Neural progenitor cell (in vitro differentiated cells): ENCODE measurements around the gene ACACB. TPM values are rescaled to one million over a fixed set of nuclear protein-coding genes. Genes with fewer than 3 reads are reported as not detected.

Experiments
- DNase-seq: peaks from one replicate; pipeline ENCODE4 v3.0.0-alpha.2; 2016; ENCODE audit warnings: low spot score
- H2AFZ ChIP-seq: fragments of 200-600 bp; sonication (generic); replicated peaks from 2 replicates; pipeline ENCODE4 v1.6.1; 2016; ENCODE audit warnings: antibody characterized with exemption
- H3F3A ChIP-seq: fragments of 200-600 bp; sonication (generic); 2 replicates; pipeline ENCODE4 v1.6.1; 2016; ENCODE audit warnings: antibody characterized with exemption, low read depth
- H3K27ac ChIP-seq: fragments of 200-600 bp; sonication (generic); 2 replicates; pipeline ENCODE4 v1.5.1; 2016; ENCODE audit warnings: mild to moderate bottlenecking
- H3K27me3 ChIP-seq: fragments of 200-600 bp; sonication (generic); 2 replicates; pipeline ENCODE4 v1.6.1; 2016; ENCODE audit warnings: mild to moderate bottlenecking, moderate library complexity
- H3K36me3 ChIP-seq: fragments of 200-600 bp; sonication (generic); 2 replicates; pipeline ENCODE4 v1.5.1; 2016
- H3K4me1 ChIP-seq: fragments of 200-600 bp; sonication (generic); 2 replicates; pipeline ENCODE4 v1.6.1; 2016; ENCODE audit warnings: mixed run types
- H3K4me2 ChIP-seq: fragments of 200-600 bp; sonication (generic); 2 replicates; pipeline ENCODE4 v1.6.1; 2016
- H3K4me3 ChIP-seq: fragments of 200-600 bp; sonication (generic); 2 replicates; pipeline ENCODE4 v1.5.1; 2016
- H3K79me2 ChIP-seq: fragments of 200-600 bp; sonication (generic); 2 replicates; pipeline ENCODE4 v1.6.1; 2016; ENCODE audit warnings: low read depth
- H3K9ac ChIP-seq: fragments of 200-600 bp; sonication (generic); 2 replicates; pipeline ENCODE4 v1.6.1; 2016
- H3K9me3 ChIP-seq: fragments of 200-600 bp; sonication (generic); 2 replicates; pipeline ENCODE4 v1.5.1; 2016; ENCODE audit warnings: low read depth
- H4K20me1 ChIP-seq: fragments of 200-600 bp; sonication (generic); 2 replicates; pipeline ENCODE4 v1.6.1; 2016; ENCODE audit warnings: low read depth
- H3K27ac Mint-ChIP-seq: 3 replicates; pipeline ENCODE4 v1.8.0; 2021; ENCODE audit warnings: mixed read lengths
- H3K27me3 Mint-ChIP-seq: 2 replicates; pipeline ENCODE4 v1.8.0; 2022; ENCODE audit warnings: low read depth, mild to moderate bottlenecking, inconsistent platforms, moderate library complexity, mixed read lengths; ENCODE audit not compliant: insufficient read depth
- H3K36me3 Mint-ChIP-seq: 3 replicates; pipeline ENCODE4 v1.8.0; 2021; ENCODE audit warnings: mixed read lengths
- H3K4me1 Mint-ChIP-seq: 3 replicates; pipeline ENCODE4 v1.8.0; 2021; ENCODE audit warnings: mixed read lengths
- H3K4me3 Mint-ChIP-seq: 3 replicates; pipeline ENCODE4 v1.8.0; 2021; ENCODE audit warnings: mild to moderate bottlenecking, moderate library complexity, mixed read lengths
- H3K9me3 Mint-ChIP-seq: 3 replicates; pipeline ENCODE4 v1.8.0; 2020; ENCODE audit warnings: mixed read lengths
- EZH2 ChIP-seq: fragments of 200-600 bp; sonication (generic); IDR thresholded peaks from 2 replicates; pipeline ENCODE4 v1.6.1; 2017; ENCODE audit warnings: antibody characterized with exemption, mild to moderate bottlenecking, moderate library complexity
- EZH2phosphoT487 ChIP-seq: fragments of 200-600 bp; sonication (generic); IDR thresholded peaks from 2 replicates; pipeline ENCODE4 v1.6.1; 2017; ENCODE audit warnings: antibody characterized with exemption
- total RNA-seq: library from RNA; depleted of rRNA; stranded (reverse); fragments of >200 nt; gene quantifications from 2 replicates; pipeline ENCODE4 v1.2.3, GENCODE V29; 2015; ENCODE audit warnings: low replicate concordance
- TF ChIP-seq, protein P1 (sequence below): fragments of 200-600 bp; sonication (generic); IDR thresholded peaks from 2 replicates; pipeline ENCODE4 v1.5.1; 2017; ENCODE audit warnings: antibody characterized with exemption, mild to moderate bottlenecking

The ACACB gene
- total RNA-seq, 1 donor from 2014 or later: 2.4 TPM

DNA sequence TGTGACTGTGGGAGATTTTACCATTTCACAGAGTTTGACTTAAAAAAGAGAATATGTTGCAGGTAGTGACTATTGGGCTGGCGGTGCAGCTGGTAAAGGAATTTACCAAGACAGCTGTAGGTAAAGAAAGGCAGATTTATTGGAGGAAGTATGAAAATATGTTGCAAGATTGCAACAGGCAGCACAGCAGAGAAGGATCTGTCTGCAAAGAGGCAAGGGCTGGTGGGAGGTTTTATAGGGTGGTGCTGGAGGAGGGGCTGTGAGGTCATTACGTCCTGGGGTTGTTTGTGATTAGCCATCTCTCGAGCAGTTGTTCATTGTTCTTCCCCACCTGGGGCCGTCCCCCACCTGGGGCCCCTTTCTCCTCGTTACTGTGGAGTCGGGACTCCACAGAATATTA is 62.1 kb downstream of the ACACB start:
- Mint-ChIP-seq H3K36me3 (peaks cover 30% of the 10 kb centered on the region), H3K4me3 (no peak overlapping the region), H3K27me3 (no peaks in the 10 kb centered on the region), H3K9me3 (no peaks in the 10 kb centered on the region), H3K4me1 (no peaks in the 10 kb centered on the region), H3K27ac (no peak overlapping the region)
- Histone ChIP-seq H3K4me3 (no peak overlapping the region), H2AFZ (no peak overlapping the region), H3K27ac (no peak overlapping the region), H3K4me2 (no peak overlapping the region), H3K27me3 (no peaks in the 10 kb centered on the region), H3K4me1 (no peaks in the 10 kb centered on the region), H3F3A (no peaks in the 10 kb centered on the region), H3K9me3 (no peaks in the 10 kb centered on the region), H3K79me2 (no peaks in the 10 kb centered on the region), H3K36me3 (no peaks in the 10 kb centered on the region), H3K9ac (no peak overlapping the region), H4K20me1 (no peaks in the 10 kb centered on the region)
- DNase-seq: no peak
- TF ChIP-seq, protein P1, sequence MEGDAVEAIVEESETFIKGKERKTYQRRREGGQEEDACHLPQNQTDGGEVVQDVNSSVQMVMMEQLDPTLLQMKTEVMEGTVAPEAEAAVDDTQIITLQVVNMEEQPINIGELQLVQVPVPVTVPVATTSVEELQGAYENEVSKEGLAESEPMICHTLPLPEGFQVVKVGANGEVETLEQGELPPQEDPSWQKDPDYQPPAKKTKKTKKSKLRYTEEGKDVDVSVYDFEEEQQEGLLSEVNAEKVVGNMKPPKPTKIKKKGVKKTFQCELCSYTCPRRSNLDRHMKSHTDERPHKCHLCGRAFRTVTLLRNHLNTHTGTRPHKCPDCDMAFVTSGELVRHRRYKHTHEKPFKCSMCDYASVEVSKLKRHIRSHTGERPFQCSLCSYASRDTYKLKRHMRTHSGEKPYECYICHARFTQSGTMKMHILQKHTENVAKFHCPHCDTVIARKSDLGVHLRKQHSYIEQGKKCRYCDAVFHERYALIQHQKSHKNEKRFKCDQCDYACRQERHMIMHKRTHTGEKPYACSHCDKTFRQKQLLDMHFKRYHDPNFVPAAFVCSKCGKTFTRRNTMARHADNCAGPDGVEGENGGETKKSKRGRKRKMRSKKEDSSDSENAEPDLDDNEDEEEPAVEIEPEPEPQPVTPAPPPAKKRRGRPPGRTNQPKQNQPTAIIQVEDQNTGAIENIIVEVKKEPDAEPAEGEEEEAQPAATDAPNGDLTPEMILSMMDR: no peak
- TF ChIP-seq EZH2phosphoT487: no peak
- TF ChIP-seq EZH2: no peak

DNA sequence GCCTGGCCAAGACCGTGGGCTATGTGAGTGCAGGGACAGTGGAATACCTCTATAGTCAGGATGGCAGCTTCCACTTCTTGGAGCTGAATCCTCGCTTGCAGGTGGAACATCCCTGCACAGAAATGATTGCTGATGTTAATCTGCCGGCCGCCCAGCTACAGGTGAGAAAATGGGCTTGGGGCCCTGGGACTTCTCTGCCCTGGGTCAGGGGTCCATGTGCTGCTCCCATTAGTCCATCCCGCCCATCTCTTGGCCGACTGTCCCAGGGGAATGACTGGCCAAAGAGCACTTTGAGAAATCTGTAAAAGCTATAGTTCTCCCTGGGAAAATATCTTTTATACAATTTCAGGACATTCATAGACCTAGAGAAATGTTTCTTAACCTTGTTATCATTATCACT is 63.5 kb downstream of the ACACB start:
- H3K9ac ChIP-seq: no peak overlapping the region
- Mint-ChIP-seq H3K4me3 (no peak overlapping the region), H3K27me3 (no peaks in the 10 kb centered on the region), H3K36me3 (peaks cover 33% of the 10 kb centered on the region), H3K4me1 (no peaks in the 10 kb centered on the region), H3K27ac (no peak overlapping the region), H3K9me3 (no peaks in the 10 kb centered on the region)
- no peak overlapping the region for H2AFZ ChIP-seq
- no peaks in the 10 kb centered on the region for H3K27me3 ChIP-seq
- no peak for DNase-seq
- H3K9me3 ChIP-seq: no peaks in the 10 kb centered on the region
- H3F3A ChIP-seq: no peaks in the 10 kb centered on the region
- H4K20me1 ChIP-seq: no peaks in the 10 kb centered on the region
- no peaks in the 10 kb centered on the region for H3K36me3 ChIP-seq
- no peaks in the 10 kb centered on the region for H3K4me1 ChIP-seq
- TF ChIP-seq EZH2: no peak
- no peak for TF ChIP-seq EZH2phosphoT487
- TF ChIP-seq, protein P1: no peak
- H3K27ac ChIP-seq: no peak overlapping the region
- H3K4me3 ChIP-seq: no peak overlapping the region
- H3K79me2 ChIP-seq: no peaks in the 10 kb centered on the region
- no peak overlapping the region for H3K4me2 ChIP-seq

DNA sequence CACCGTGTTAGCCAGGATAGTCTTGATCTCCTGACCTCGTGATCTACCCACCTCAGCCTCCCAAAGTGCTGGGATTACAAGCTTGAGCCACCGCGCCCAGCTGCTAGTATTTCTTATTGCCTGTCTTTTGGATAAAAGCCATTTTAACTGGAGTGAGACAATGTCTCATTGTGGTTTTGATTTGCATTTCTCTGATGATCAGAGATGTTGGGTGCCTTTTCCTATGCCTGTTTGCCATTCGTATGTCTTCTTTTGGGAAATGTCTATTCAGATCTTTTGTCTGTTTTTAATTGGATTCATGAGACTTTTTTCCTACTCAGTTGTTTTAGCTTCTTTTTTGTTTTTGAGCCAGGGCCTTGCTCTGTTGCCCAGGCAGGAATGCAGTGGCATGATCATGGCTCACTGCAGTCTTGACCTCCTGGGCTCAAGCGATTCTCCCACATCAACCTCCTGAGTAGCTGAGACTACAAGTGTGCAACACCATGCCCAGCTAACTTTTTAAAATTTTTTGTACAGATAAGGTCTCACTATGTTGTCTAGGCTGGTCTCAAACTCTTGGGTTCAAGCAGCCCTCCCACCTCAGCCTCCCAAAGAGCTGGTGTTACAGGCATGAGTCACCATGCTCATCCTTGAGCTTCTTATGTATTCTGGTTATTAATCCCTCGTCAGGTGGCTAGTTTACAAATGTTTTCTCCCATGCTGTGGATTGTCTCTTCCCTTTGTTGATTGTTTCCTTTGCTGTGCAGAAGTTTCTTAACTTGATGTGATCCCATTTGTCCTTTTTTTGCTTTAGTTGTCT is 65.9 kb downstream of the ACACB start:
- Histone ChIP-seq H3K36me3 (no peaks in the 10 kb centered on the region), H4K20me1 (no peaks in the 10 kb centered on the region), H2AFZ (no peak overlapping the region), H3K27ac (no peak overlapping the region), H3K27me3 (no peaks in the 10 kb centered on the region), H3F3A (no peaks in the 10 kb centered on the region), H3K9me3 (no peaks in the 10 kb centered on the region), H3K4me2 (no peak overlapping the region), H3K79me2 (no peaks in the 10 kb centered on the region), H3K9ac (no peak overlapping the region), H3K4me3 (no peak overlapping the region), H3K4me1 (no peaks in the 10 kb centered on the region)
- no peaks in the 10 kb centered on the region for H3K4me1 Mint-ChIP-seq
- no peak for DNase-seq
- H3K9me3 Mint-ChIP-seq: no peaks in the 10 kb centered on the region
- H3K36me3 Mint-ChIP-seq: peaks cover 35% of the 10 kb centered on the region
- no peak overlapping the region for H3K27ac Mint-ChIP-seq
- H3K27me3 Mint-ChIP-seq: no peaks in the 10 kb centered on the region
- no peak overlapping the region for H3K4me3 Mint-ChIP-seq
- TF ChIP-seq EZH2: no peak

DNA sequence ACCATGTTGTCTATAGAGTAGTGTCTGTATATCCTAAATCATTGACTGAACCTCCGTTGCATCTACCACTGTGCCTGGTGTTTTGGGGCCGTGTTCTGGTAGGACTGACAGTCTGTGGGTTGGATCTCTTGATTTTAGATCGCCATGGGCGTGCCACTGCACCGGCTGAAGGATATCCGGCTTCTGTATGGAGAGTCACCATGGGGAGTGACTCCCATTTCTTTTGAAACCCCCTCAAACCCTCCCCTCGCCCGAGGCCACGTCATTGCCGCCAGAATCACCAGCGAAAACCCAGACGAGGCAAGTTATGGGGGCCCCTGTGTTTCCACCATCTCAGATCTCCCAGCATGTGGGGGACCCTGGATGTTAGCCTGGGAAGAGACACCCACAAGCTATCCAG is 69.1 kb downstream of the ACACB start:
- no peak overlapping the region for H3K27ac ChIP-seq
- no peaks in the 10 kb centered on the region for H3K9me3 ChIP-seq
- H4K20me1 ChIP-seq: no peaks in the 10 kb centered on the region
- no peaks in the 10 kb centered on the region for H3K79me2 ChIP-seq
- TF ChIP-seq, protein P1: no peak
- TF ChIP-seq EZH2 (no peak), EZH2phosphoT487 (no peak)
- Mint-ChIP-seq H3K36me3 (peaks cover 19% of the 10 kb centered on the region), H3K27ac (no peak overlapping the region), H3K4me3 (no peak overlapping the region), H3K27me3 (no peaks in the 10 kb centered on the region), H3K9me3 (no peaks in the 10 kb centered on the region), H3K4me1 (no peaks in the 10 kb centered on the region)
- no peaks in the 10 kb centered on the region for H3K4me1 ChIP-seq
- H3K4me2 ChIP-seq: no peak overlapping the region
- DNase-seq: no peak
- H3K27me3 ChIP-seq: no peaks in the 10 kb centered on the region
- no peak overlapping the region for H2AFZ ChIP-seq
- no peak overlapping the region for H3K9ac ChIP-seq
- H3K4me3 ChIP-seq: no peak overlapping the region
- no peaks in the 10 kb centered on the region for H3F3A ChIP-seq
- H3K36me3 ChIP-seq: no peaks in the 10 kb centered on the region
